Adrenal gland (tissue), 5 donors: ENCODE results near the gene KCNH6.

Source experiments
- POLR2A ChIP-seq, 2 donors: fragments of 450-650 bp; IDR thresholded peaks; one replicate each; pipeline ENCODE4 v1.6.1; 2017; ENCODE audit warnings: antibody characterized with exemption in 2 of 2, mild to moderate bottlenecking in 2 of 2, moderate library complexity in 1 of 2
- TF ChIP-seq, protein P1 (sequence below), 6 experiments: fragments of 450-650 bp in 4 of 6; fragments of 200-600 bp in 2 of 6; sonication (generic) in 1 of 6; IDR thresholded peaks; 1 replicate in 5 of 6; 2 replicates in 1 of 6; pipeline versions ENCODE4 v1.5.1 to v1.8.0; 2016 to 2021; ENCODE audit warnings: antibody characterized with exemption in 6 of 6, mild to moderate bottlenecking in 2 of 6, moderate library complexity in 1 of 6
- donor health status: DM: no; HTN: no; CAD: no.

GRCh38 chr17:63512896-63513644 lies 10.1 kb upstream of the KCNH6 start:
- TF ChIP-seq, protein P1, sequence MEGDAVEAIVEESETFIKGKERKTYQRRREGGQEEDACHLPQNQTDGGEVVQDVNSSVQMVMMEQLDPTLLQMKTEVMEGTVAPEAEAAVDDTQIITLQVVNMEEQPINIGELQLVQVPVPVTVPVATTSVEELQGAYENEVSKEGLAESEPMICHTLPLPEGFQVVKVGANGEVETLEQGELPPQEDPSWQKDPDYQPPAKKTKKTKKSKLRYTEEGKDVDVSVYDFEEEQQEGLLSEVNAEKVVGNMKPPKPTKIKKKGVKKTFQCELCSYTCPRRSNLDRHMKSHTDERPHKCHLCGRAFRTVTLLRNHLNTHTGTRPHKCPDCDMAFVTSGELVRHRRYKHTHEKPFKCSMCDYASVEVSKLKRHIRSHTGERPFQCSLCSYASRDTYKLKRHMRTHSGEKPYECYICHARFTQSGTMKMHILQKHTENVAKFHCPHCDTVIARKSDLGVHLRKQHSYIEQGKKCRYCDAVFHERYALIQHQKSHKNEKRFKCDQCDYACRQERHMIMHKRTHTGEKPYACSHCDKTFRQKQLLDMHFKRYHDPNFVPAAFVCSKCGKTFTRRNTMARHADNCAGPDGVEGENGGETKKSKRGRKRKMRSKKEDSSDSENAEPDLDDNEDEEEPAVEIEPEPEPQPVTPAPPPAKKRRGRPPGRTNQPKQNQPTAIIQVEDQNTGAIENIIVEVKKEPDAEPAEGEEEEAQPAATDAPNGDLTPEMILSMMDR (IDR thresholded peaks at IDR 0.05): no peak
- TF ChIP-seq POLR2A (IDR thresholded peaks at IDR 0.05): no peak
